HepG2 (cell line): ENCODE data around the gene NRL. TPM values are rescaled to one million over a fixed set of nuclear protein-coding genes. Genes with fewer than 3 reads are reported as not detected.
A peak's percentile ranks its signal among the peaks of the same experiment; 100 is the strongest.

ENCODE experiments used
- GMEB1 ChIP-seq: sonication (generic); formaldehyde crosslinking; IDR thresholded peaks from 2 replicates; pipeline ENCODE4 v1.5.1; 2020; ENCODE audit warnings: missing genetic modification reagents, mild to moderate bottlenecking, borderline replicate concordance
- SSRP1 ChIP-seq: IDR thresholded peaks from 2 replicates; pipeline ENCODE4 v1.6.1; 2016; ENCODE audit warnings: control low read depth
- ZBTB39 ChIP-seq: sonication (generic); formaldehyde crosslinking; IDR thresholded peaks from 2 replicates; pipeline ENCODE4 v1.5.0; 2020; ENCODE audit warnings: missing genetic modification reagents
- ZBTB49 ChIP-seq: sonication (generic); formaldehyde crosslinking; IDR thresholded peaks from 2 replicates; pipeline ENCODE4 v1.4.0; 2020; ENCODE audit warnings: missing genetic modification reagents, borderline replicate concordance
- ZKSCAN1 ChIP-seq: fragments of 150-350 bp; IDR thresholded peaks from 2 replicates; pipeline ENCODE4 v1.6.1; 2014; ENCODE audit warnings: low read length
- ZNF207 ChIP-seq: fragments of 450-650 bp; IDR thresholded peaks from 2 replicates; pipeline ENCODE4 v1.6.1; 2016; ENCODE audit warnings: antibody characterized with exemption, borderline replicate concordance
- ZNF44 ChIP-seq: sonication (generic); formaldehyde crosslinking; IDR thresholded peaks from 2 replicates; pipeline ENCODE4 v1.5.1; 2020; ENCODE audit warnings: mild to moderate bottlenecking, missing genetic modification reagents
- ZNF550 ChIP-seq: sonication (generic); formaldehyde crosslinking; IDR thresholded peaks from 2 replicates; pipeline ENCODE4 v1.4.0; 2020; ENCODE audit warnings: mild to moderate bottlenecking, missing genetic modification reagents, borderline replicate concordance
- ZNF572 ChIP-seq: sonication (generic); formaldehyde crosslinking; IDR thresholded peaks from 2 replicates; pipeline ENCODE4 v1.5.1; 2020; ENCODE audit warnings: mild to moderate bottlenecking, missing genetic modification reagents
- polyA plus RNA-seq, 8 experiments: library from polyadenylated mRNA; depleted of rRNA in 3 of 8; stranded (reverse) in 7 of 8; unstranded in 1 of 8; fragments of >200 nt; fragmentation: Illumina TruSeq in 4 of 8; extraction: Trizol in 4 of 8; gene quantifications; 2 replicates each; pipeline versions ENCODE4 v1.2.1 to v1.2.3, GENCODE V29; 2011 to 2016; ENCODE audit warnings: low read depth in 4 of 8, missing spikeins in 1 of 8, mixed read lengths in 1 of 8; ENCODE audit not compliant: insufficient read depth in 1 of 8
- total RNA-seq, 5 experiments: library from RNA; depleted of rRNA; stranded (reverse); fragments of >200 nt; fragmentation: Illumina TruSeq; extraction: Trizol; gene quantifications; 2 replicates each; pipeline ENCODE4 v1.2.3, GENCODE V29; 2016; ENCODE audit warnings: low read depth in 1 of 5
- TF ChIP-seq, protein P1 (sequence below): IDR thresholded peaks from 2 replicates; pipeline ENCODE4 v1.6.1; 2012; ENCODE audit warnings: inconsistent platforms
- TF ChIP-seq, protein P2 (sequence below): sonication (generic); formaldehyde crosslinking; conservative IDR thresholded peaks from 2 replicates; pipeline ENCODE4 v1.8.1; 2023; ENCODE audit warnings: missing genetic modification reagents
- TF ChIP-seq, protein P3 (sequence below): IDR thresholded peaks from 2 replicates; pipeline ENCODE4 v1.6.1; 2018; ENCODE audit warnings: missing genetic modification reagents
- TF ChIP-seq, protein P4 (sequence below): fragments of 450-650 bp; IDR thresholded peaks from 2 replicates; pipeline ENCODE4 v1.6.1; 2016
- TF ChIP-seq, protein P5 (sequence below): sonication (generic); formaldehyde crosslinking; IDR thresholded peaks from 2 replicates; pipeline ENCODE4 v1.4.0; 2020; ENCODE audit warnings: mild to moderate bottlenecking, missing genetic modification reagents, borderline replicate concordance

NRL gene
- total and polyA plus RNA-seq, 2 of the 13 experiments (the other 11 are each of a cell fraction or from before 2014, with no cell fraction given), result 2.5 to 4.7 TPM

DNA sequence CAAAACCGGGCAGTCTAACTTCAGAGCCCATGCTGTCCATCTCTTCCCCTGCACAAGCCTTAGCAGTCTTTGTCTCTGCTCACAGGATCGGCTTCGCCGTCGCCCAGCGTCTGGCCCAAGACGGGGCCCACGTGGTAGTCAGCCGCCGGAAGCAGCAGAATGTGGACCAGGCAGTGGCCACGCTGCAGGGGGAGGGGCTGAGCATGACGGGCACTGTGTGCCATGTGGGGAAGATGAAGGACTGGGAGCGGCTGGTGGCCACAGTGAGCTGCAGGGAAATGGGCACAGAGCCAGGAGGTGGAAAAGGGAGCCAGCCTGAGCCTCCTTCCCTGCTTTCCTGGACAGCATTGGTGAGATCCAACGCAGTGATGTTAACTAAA is 77.1 kb downstream of the NRL start (continued):
- TF ChIP-seq, protein P1, sequence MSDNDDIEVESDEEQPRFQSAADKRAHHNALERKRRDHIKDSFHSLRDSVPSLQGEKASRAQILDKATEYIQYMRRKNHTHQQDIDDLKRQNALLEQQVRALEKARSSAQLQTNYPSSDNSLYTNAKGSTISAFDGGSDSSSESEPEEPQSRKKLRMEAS, result peak; percentile 43; the same call in 1 of the 2 replicates
- no peak for TF ChIP-seq ZNF207
- no peak for TF ChIP-seq ZBTB49 (CRISPR knock-in tag)
- TF ChIP-seq ZNF550 (CRISPR knock-in tag), result no peak
- no peak for TF ChIP-seq ZKSCAN1
- no peak for TF ChIP-seq ZBTB39
- TF ChIP-seq, protein P2, sequence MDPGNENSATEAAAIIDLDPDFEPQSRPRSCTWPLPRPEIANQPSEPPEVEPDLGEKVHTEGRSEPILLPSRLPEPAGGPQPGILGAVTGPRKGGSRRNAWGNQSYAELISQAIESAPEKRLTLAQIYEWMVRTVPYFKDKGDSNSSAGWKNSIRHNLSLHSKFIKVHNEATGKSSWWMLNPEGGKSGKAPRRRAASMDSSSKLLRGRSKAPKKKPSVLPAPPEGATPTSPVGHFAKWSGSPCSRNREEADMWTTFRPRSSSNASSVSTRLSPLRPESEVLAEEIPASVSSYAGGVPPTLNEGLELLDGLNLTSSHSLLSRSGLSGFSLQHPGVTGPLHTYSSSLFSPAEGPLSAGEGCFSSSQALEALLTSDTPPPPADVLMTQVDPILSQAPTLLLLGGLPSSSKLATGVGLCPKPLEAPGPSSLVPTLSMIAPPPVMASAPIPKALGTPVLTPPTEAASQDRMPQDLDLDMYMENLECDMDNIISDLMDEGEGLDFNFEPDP (CRISPR knock-in tag), result no peak
- no peak for TF ChIP-seq ZNF44
- TF ChIP-seq GMEB1 (CRISPR knock-in tag), result no peak
- TF ChIP-seq ZNF572 (CRISPR knock-in tag), result no peak
- TF ChIP-seq, protein P3, sequence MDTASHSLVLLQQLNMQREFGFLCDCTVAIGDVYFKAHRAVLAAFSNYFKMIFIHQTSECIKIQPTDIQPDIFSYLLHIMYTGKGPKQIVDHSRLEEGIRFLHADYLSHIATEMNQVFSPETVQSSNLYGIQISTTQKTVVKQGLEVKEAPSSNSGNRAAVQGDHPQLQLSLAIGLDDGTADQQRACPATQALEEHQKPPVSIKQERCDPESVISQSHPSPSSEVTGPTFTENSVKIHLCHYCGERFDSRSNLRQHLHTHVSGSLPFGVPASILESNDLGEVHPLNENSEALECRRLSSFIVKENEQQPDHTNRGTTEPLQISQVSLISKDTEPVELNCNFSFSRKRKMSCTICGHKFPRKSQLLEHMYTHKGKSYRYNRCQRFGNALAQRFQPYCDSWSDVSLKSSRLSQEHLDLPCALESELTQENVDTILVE (CRISPR knock-in tag), result no peak
- TF ChIP-seq SSRP1 (CRISPR knock-in tag), result no peak
- TF ChIP-seq, protein P4, sequence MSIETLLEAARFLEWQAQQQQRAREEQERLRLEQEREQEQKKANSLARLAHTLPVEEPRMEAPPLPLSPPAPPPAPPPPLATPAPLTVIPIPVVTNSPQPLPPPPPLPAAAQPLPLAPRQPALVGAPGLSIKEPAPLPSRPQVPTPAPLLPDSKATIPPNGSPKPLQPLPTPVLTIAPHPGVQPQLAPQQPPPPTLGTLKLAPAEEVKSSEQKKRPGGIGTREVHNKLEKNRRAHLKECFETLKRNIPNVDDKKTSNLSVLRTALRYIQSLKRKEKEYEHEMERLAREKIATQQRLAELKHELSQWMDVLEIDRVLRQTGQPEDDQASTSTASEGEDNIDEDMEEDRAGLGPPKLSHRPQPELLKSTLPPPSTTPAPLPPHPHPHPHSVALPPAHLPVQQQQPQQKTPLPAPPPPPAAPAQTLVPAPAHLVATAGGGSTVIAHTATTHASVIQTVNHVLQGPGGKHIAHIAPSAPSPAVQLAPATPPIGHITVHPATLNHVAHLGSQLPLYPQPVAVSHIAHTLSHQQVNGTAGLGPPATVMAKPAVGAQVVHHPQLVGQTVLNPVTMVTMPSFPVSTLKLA, result peak; percentile 45; the same call in 1 of the 2 replicates
- TF ChIP-seq, protein P5, sequence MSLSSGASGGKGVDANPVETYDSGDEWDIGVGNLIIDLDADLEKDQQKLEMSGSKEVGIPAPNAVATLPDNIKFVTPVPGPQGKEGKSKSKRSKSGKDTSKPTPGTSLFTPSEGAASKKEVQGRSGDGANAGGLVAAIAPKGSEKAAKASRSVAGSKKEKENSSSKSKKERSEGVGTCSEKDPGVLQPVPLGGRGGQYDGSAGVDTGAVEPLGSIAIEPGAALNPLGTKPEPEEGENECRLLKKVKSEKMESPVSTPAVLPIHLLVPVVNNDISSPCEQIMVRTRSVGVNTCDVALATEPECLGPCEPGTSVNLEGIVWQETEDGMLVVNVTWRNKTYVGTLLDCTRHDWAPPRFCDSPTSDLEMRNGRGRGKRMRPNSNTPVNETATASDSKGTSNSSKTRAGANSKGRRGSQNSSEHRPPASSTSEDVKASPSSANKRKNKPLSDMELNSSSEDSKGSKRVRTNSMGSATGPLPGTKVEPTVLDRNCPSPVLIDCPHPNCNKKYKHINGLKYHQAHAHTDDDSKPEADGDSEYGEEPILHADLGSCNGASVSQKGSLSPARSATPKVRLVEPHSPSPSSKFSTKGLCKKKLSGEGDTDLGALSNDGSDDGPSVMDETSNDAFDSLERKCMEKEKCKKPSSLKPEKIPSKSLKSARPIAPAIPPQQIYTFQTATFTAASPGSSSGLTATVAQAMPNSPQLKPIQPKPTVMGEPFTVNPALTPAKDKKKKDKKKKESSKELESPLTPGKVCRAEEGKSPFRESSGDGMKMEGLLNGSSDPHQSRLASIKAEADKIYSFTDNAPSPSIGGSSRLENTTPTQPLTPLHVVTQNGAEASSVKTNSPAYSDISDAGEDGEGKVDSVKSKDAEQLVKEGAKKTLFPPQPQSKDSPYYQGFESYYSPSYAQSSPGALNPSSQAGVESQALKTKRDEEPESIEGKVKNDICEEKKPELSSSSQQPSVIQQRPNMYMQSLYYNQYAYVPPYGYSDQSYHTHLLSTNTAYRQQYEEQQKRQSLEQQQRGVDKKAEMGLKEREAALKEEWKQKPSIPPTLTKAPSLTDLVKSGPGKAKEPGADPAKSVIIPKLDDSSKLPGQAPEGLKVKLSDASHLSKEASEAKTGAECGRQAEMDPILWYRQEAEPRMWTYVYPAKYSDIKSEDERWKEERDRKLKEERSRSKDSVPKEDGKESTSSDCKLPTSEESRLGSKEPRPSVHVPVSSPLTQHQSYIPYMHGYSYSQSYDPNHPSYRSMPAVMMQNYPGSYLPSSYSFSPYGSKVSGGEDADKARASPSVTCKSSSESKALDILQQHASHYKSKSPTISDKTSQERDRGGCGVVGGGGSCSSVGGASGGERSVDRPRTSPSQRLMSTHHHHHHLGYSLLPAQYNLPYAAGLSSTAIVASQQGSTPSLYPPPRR, result no peak
